ENCODE data around the gene WASF3. TPM values are rescaled to one million over a fixed set of nuclear protein-coding genes. Genes with fewer than 3 reads are reported as not detected.

The WASF3 gene
- total RNA-seq, 1 experiment from 2014 or later = 4.6 TPM

DNA sequence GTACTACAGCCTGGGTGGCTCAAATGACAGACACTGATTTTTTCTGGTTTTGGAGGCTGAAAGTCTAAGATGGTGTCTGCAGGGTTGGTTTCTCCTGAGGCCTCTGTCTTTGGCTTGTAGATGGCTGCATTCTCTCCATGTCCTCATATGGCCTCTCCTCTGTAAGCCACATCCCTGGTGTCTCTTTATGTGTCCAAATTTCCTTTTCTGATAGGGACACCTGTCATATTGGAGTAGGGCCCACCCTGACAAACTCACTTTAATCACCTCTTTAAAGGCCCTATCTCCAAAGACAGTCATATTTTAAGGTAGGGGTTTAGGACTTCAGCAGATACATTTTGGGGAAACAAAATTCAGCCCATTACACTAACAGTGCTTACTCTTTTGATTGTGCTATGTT lies 32.0 kb upstream of the WASF3 start:
- peaks cover 13% of the 10 kb centered on the region for H3K4me1 ChIP-seq (ENCODE audit: insufficient read depth, low read length, poor library complexity, severe bottlenecking)
- ChIA-PET CTCF (no interaction called here), POLR2A (ENCODE audit: low non-redundant PET) (no interaction called here)
- intact Hi-C loops (cut with micrococcal nuclease; ENCODE audit: unreplicated experiment) = no loop called here
- BruUV-seq (replicated peaks) = no TSS peak
- TF ChIP-seq EZH2 (IDR thresholded peaks at IDR 0.05; ENCODE audit: borderline replicate concordance, low read depth, low read length, poor library complexity, severe bottlenecking) = no peak
- TF ChIP-seq, protein P1, sequence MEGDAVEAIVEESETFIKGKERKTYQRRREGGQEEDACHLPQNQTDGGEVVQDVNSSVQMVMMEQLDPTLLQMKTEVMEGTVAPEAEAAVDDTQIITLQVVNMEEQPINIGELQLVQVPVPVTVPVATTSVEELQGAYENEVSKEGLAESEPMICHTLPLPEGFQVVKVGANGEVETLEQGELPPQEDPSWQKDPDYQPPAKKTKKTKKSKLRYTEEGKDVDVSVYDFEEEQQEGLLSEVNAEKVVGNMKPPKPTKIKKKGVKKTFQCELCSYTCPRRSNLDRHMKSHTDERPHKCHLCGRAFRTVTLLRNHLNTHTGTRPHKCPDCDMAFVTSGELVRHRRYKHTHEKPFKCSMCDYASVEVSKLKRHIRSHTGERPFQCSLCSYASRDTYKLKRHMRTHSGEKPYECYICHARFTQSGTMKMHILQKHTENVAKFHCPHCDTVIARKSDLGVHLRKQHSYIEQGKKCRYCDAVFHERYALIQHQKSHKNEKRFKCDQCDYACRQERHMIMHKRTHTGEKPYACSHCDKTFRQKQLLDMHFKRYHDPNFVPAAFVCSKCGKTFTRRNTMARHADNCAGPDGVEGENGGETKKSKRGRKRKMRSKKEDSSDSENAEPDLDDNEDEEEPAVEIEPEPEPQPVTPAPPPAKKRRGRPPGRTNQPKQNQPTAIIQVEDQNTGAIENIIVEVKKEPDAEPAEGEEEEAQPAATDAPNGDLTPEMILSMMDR (conservative IDR thresholded peaks at IDR 0.05; ENCODE audit: low read depth, low read length) = no peak
- H3K9me3 ChIP-seq (ENCODE audit: low read depth, low read length, poor library complexity, severe bottlenecking) = no peaks in the 10 kb centered on the region
- H3K36me3 ChIP-seq (ENCODE audit: insufficient read depth, low read length, poor library complexity, severe bottlenecking) = no peaks in the 10 kb centered on the region
- H3K27me3 ChIP-seq (replicated peaks; ENCODE audit: insufficient read depth, low read depth, low read length, poor library complexity) = no peaks in the 10 kb centered on the region
- no peak overlapping the region for H3K4me3 ChIP-seq (ENCODE audit: low read depth, low read length, poor library complexity, severe bottlenecking)
- no peak overlapping the region for H3K27ac ChIP-seq (ENCODE audit: low read depth, low read length, poor library complexity, severe bottlenecking)
- DNase-seq (ENCODE audit: low spot score) = no peak

DNA sequence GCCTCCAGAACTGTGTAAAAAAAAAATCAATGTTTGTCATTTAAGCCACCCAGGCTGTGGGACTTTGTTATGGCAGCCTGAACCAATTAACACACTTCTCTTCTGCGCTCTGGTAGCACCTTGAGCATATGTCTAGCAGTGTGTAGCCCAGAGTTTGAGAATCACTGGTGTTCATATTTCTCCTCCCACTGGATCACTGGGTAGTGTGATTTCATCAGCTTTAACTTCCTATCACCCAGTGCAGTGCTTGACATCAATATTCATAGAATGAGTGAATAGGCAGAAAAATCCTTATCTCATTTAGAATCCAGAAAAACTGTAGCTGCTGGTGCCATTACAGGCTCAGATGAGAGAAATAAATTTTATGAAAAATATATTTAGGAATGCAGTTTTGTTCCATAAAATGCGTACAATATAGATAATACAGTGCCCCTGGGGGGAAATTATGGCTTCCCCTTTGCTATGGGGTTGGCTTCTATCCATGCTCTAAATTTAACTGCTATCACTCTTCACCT lies 30.7 kb upstream of the WASF3 start:
- Histone ChIP-seq H3K27me3 (replicated peaks; ENCODE audit: insufficient read depth, low read depth, low read length, poor library complexity) (no peaks in the 10 kb centered on the region), H3K27ac (ENCODE audit: low read depth, low read length, poor library complexity, severe bottlenecking) (no peak overlapping the region), H3K4me3 (ENCODE audit: low read depth, low read length, poor library complexity, severe bottlenecking) (no peak overlapping the region), H3K9me3 (ENCODE audit: low read depth, low read length, poor library complexity, severe bottlenecking) (no peaks in the 10 kb centered on the region), H3K4me1 (ENCODE audit: insufficient read depth, low read length, poor library complexity, severe bottlenecking) (peaks cover 13% of the 10 kb centered on the region), H3K36me3 (ENCODE audit: insufficient read depth, low read length, poor library complexity, severe bottlenecking) (no peaks in the 10 kb centered on the region)
- peak; percentile 14 for DNase-seq (ENCODE audit: low spot score)
- intact Hi-C loops (cut with micrococcal nuclease; ENCODE audit: unreplicated experiment) = no loop called here
- BruUV-seq (replicated peaks) = no TSS peak
- TF ChIP-seq, protein P1 (conservative IDR thresholded peaks at IDR 0.05; ENCODE audit: low read depth, low read length) = no peak
- TF ChIP-seq EZH2 (IDR thresholded peaks at IDR 0.05; ENCODE audit: borderline replicate concordance, low read depth, low read length, poor library complexity, severe bottlenecking) = no peak
- ChIA-PET POLR2A (ENCODE audit: low non-redundant PET) (no interaction called here), CTCF (no interaction called here)

DNA sequence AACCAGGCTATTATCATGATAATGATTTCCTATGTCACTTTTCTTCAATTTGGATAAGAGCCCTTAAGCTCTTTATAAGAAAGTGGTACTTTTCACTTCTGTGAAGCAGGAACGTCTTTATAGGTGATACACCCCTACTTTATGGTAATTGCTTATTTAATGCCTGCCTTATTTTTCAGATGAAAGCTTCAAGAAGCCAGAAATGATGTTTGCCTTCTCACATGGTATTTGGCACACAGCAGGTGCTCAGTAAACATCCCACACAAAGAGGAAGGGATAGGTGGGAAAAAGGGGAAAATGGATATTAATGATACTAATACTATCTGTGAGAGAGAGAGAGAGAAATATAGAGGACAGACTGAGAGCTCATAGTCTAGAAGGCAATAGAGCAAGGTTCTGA lies 29.0 kb upstream of the WASF3 start:
- Histone ChIP-seq H3K36me3 (ENCODE audit: insufficient read depth, low read length, poor library complexity, severe bottlenecking) (no peaks in the 10 kb centered on the region), H3K4me3 (ENCODE audit: low read depth, low read length, poor library complexity, severe bottlenecking) (no peak overlapping the region), H3K4me1 (ENCODE audit: insufficient read depth, low read length, poor library complexity, severe bottlenecking) (peaks cover 13% of the 10 kb centered on the region), H3K9me3 (ENCODE audit: low read depth, low read length, poor library complexity, severe bottlenecking) (no peaks in the 10 kb centered on the region), H3K27ac (ENCODE audit: low read depth, low read length, poor library complexity, severe bottlenecking) (no peak overlapping the region), H3K27me3 (replicated peaks; ENCODE audit: insufficient read depth, low read depth, low read length, poor library complexity) (no peaks in the 10 kb centered on the region)
- no peak for DNase-seq (ENCODE audit: low spot score)
- BruUV-seq (replicated peaks) = no TSS peak
- POLR2A ChIA-PET (ENCODE audit: low non-redundant PET) = no interaction called here
- CTCF ChIA-PET = no interaction called here
- TF ChIP-seq EZH2 (IDR thresholded peaks at IDR 0.05; ENCODE audit: borderline replicate concordance, low read depth, low read length, poor library complexity, severe bottlenecking) = no peak
- TF ChIP-seq, protein P1 (conservative IDR thresholded peaks at IDR 0.05; ENCODE audit: low read depth, low read length) = no peak
- intact Hi-C loops (cut with micrococcal nuclease; ENCODE audit: unreplicated experiment) = no loop called here

Data from A673 (cell line).